LNCAP (cell line): ENCODE measurements around the gene CRBN.

Experiments
- CTCF ChIP-seq: fragments of 450-650 bp; IDR thresholded peaks from 2 replicates; pipeline ENCODE4 v1.5.1; 2017; ENCODE audit warnings: mild to moderate bottlenecking

The CRBN gene

GRCh38 chr3:3170998-3171397 lies 8.5 kb downstream of the CRBN start:
- TF ChIP-seq CTCF, result peak; percentile 62

- no peak for TF ChIP-seq CTCF
Measured at GRCh38 chr3:3165650-3166049, 13.8 kb downstream of the CRBN start.

GRCh38 chr3:3165241-3165640 lies 14.2 kb downstream of the CRBN start:
- no peak for TF ChIP-seq CTCF

GRCh38 chr3:3160826-3161225 lies 18.7 kb downstream of the CRBN start:
- TF ChIP-seq CTCF, result no peak

- TF ChIP-seq CTCF, result no peak
Measured at GRCh38 chr3:3157484-3157883, 22.0 kb downstream of the CRBN start.

GRCh38 chr3:3154879-3155610 lies 24.4 kb downstream of the CRBN start:
- TF ChIP-seq CTCF, result no peak

GRCh38 chr3:3151513-3151912 lies 28.0 kb downstream of the CRBN start:
- no peak for TF ChIP-seq CTCF

- TF ChIP-seq CTCF, result no peak
Measured at GRCh38 chr3:3149560-3149959, 29.9 kb downstream of the CRBN start.
